ENCODE measurements around the gene CAT.

- TF ChIP-seq, protein P1, sequence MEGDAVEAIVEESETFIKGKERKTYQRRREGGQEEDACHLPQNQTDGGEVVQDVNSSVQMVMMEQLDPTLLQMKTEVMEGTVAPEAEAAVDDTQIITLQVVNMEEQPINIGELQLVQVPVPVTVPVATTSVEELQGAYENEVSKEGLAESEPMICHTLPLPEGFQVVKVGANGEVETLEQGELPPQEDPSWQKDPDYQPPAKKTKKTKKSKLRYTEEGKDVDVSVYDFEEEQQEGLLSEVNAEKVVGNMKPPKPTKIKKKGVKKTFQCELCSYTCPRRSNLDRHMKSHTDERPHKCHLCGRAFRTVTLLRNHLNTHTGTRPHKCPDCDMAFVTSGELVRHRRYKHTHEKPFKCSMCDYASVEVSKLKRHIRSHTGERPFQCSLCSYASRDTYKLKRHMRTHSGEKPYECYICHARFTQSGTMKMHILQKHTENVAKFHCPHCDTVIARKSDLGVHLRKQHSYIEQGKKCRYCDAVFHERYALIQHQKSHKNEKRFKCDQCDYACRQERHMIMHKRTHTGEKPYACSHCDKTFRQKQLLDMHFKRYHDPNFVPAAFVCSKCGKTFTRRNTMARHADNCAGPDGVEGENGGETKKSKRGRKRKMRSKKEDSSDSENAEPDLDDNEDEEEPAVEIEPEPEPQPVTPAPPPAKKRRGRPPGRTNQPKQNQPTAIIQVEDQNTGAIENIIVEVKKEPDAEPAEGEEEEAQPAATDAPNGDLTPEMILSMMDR (IDR thresholded peaks at IDR 0.05; ENCODE audit: low read depth, low read length, poor library complexity, severe bottlenecking), result no peak
- TF ChIP-seq EZH2phosphoT487 (IDR thresholded peaks at IDR 0.05; ENCODE audit: borderline replicate concordance, low read length), result no peak
Observed at GRCh38 chr11:34473603-34474169, 35.0 kb downstream of the CAT start.
